Right lung (tissue), 5 donors: ENCODE measurements around the gene TRMT44. TPM values are rescaled to one million over a fixed set of nuclear protein-coding genes. Genes with fewer than 3 reads are reported as not detected.
"Not testable (repeated sequence)": the region's sequence is repeated elsewhere in the genome, so short reads cannot be mapped to it uniquely, and the experiment has no call there.

Experiments
- DNase-seq, 2 donors: peaks; one replicate each; pipeline ENCODE4 v3.0.0-alpha.2; 2013
- polyA plus RNA-seq, 5 donors: library from polyadenylated mRNA; unstranded; fragments of 120-200 nt; gene quantifications; one replicate each; pipeline versions ENCODE4 v1.2.1 to v1.2.3, GENCODE V29; 2013; ENCODE audit warnings: inconsistent platforms in 1 of 5, low replicate concordance in 1 of 5; ENCODE audit not compliant: insufficient read length in 5 of 5, insufficient read depth in 1 of 5

Gene TRMT44
- polyA plus RNA-seq, 5 donors, result 17.0 to 19.1 (median 18.3) TPM

DNA sequence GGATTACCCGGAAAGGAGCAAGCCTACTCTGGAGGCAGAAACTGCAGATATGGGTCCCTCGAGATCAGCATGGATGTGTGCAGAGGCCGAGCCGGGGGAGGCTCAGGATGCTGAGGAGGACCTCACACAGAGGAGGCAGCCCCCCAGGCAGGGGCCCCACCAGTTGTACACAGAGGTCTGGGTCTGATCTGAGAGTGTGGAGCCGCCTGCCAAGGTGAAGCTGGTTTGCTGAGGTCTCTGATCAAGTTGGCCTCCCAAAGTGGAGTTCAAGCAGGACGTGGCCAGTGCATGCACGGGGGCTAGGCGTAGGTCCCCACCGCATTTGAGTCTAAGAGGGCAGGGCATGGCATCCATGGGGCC lies 35.1 kb upstream of the TRMT44 start:
- no peak for DNase-seq

DNA sequence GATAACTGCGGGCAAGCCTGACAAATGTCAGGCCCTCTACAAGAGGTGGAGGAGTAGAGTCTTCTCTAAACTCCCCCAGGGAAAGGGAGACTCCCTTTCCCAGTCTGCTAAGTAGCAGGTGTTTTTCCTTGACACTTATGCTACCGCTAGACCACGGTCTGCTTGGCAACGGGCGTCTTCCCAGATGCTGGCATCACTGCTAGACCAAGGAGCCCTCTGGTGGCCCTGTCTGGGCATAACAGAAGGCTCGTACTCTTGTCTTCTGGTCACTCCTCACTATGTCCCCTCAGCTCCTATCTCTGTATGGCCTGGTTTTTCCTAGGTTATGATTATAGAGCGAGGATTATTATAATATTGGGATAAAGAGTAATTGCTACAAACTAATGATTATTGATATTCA lies 33.7 kb upstream of the TRMT44 start:
- DNase-seq, result not testable (repeated sequence)

DNA sequence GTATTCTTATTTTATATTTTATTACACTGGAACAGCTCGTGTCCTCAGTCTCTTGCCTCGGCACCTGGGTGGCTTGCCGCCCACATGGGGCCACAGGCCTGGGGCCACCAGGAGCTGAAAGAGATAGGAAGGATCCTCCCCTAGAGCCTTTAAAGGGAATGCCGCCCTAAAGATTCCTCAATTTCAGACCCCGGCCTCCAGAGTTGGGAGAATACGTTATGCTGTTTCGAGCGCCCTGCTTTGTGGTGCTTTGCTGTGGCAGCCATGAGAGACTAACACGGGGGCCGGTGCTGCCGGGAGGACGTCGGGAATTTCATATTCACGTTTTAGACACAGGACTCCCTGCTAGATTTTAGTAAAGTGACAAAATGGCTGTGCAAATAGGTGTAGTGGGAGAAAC lies 33.3 kb upstream of the TRMT44 start:
- no peak for DNase-seq

DNA sequence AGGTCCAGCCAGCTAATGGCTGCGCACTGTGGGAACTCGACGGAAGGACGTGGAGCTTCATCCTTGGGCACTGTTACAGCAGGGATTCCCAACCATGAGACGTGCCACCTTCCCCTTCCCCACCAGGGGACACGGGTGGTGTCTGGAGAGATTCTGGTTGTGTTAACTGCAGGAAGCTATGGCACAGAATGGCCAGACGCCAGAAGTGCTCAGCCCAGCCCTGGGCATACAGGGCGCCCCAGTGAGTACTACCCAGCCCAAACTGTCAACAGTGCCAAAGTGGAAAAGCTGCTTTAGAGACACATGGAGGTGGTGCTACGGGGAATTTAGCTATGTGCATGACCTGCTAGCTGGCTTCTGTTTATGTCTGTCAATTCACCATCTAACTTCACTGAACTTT lies 32.8 kb upstream of the TRMT44 start:
- no peak for DNase-seq

DNA sequence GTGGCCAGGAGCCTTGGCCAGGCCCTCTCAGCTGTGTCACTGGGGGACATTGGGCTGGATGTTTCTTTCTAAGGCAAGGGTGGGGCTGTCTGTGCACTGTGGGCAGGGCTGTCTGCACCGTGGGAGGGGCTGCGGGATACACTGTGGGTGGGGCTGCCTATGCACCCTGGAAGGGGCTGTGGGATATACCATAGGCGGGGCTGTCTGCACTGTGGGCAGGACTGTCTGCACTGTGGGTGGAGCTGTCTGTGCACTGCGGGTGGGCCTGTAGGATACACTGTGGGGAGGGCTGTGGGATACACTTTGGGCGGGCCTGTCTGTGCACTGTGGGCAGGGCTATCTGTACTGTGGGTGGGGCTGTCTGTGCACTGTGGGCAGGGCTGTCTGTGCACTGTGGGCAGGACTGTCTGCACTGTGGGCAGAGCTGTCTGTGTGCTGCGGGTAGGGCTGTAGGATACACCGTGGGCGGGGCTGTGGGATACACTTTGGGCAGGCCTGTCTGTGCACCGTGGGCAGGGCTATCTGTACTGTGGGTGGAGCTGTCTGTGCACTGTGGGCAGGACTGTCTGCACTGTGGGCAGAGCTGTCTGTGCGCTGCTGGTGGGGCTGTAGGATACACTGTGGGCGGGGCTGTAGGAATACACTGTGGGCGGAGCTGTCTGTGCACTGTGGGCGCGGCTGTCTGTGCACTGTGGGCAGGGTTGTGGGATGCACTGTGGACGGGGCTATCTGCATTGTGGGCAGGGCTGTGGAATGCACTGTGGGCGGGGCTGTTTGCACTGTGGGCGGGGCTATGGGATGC lies 31.1 kb upstream of the TRMT44 start:
- no peak for DNase-seq

DNA sequence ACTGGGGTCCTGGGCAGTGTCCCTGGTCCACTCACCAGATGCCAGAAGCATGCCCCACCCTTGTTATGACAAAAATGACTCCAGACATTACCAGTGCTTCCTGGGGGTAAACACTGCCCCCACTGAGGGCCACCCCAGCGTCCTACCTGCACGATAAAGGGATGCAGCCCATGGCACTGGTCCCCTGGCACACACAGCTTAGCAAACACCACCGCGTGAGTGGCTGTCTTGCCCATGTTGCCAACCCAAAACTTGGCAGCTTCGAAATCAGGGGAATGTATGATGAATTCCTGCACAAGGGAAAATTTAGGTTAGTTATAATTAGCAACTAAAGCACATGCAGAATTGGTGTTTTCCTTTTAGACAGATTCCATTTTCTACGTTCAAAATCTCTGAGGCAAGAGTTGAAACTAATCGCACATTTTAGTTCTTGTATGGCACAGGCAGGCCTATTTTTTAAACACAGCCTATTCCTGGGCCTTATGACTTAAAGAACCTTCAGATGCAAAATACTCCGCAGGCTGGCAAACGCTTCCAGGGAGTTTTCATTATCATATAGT lies 30.4 kb upstream of the TRMT44 start:
- DNase-seq, result no peak

DNA sequence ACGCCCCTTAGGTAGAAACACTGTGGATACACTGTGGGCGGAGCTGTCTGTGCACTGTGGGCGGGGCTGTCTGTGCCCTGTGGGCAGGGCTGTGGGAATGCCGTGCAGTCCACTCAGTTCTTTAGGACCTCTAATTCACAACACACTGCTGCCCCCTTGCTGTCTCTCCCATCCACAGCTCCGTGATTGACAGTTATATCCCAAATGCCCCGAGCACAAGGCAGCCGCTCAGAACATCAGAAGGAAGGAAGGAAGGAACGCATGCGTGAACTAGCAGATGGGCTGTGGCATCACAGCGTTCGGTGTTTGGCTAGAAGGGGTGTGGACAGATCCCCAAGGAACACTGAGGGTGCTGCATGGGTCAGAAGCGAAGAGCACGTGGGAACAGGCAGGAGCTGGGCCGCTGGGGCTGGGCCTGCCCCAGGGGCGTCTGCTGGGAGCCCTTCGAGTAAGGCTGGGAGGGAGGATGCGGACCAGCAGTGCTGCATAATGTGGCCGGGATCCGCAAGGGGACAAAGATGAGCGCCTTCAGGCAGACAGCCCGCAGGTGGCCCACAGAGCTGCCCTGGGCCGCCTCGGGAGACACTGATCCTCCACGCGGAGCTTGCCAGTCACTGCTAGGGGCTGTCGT lies 29.8 kb upstream of the TRMT44 start:
- peak in 1 of 2 donors; percentile 33 for DNase-seq

DNA sequence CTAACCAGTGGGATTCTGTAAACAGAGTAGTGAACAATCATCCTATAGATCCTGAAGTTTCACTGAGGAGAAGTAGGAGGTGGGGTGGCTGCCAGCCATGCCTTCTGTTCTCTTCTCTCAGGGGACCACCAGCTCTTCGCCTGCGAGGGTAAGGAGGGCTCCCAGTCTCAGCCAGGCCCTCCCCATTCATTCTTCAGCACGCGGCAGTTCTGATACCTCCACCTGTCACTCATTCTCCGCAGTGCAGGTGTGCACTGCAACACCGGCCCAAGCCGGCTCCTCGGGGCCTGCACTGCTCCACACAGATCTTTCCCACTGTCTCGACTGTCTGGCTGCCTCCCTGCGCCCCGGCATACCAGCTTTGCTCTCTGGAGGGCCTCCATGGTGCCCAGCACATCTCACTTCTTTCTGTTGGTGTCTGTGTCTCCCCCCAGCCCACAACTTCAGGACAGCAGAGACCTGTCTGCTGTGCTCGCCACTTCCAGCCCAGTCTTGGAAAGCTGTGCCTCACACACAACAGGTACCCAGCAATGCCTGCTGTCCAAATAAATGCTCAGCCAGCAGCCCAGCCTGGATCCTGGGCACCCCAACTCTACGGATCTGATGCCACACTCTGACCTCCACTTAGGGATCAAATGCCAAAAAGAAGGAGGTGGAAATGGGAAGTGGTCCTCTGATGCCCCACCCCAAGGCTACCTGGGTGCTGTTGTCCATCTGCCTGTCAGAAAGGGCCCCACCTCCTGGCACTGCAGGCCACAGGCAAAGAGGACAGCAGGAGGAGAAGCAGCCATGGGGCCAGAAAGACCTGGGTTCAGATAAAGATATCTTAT lies 29.0 kb upstream of the TRMT44 start:
- no peak for DNase-seq

DNA sequence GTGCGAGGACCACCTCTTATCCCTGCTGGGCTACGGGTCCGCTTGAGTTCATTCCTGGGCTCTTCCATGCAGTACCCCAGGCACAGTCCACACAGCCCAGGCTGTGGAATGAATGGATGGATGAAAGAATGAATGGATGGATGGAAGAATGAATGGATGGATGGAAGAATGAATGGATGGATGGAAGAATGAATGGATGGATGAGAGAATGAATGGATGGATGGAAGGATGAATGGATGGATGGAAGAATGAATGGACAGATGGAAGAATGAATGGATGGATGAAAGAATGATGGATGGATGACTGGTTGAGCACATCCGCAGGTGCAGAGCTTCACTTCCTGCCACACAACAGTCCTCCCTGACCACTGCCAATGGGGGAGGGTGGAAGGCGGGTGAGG lies 28.3 kb upstream of the TRMT44 start:
- no peak for DNase-seq

DNA sequence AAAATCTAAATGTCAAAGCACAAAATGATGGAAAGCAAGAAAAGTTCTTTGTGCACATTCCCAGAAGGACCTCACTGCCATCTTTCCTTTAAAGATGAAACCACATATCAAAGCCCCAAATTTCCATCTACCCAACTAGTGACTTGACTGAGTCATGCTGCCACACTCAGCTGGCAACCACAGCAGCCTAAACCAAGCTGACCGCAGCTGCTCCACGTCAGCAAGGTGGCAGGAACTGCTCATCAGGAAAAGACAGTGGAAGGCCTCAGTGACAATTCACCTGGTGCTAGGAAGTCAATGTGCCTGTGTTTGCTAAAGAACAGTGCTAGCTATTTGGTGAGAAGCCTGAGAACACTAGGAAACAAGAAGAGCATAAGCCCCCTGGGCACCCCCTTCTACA lies 26.2 kb upstream of the TRMT44 start:
- no peak for DNase-seq

DNA sequence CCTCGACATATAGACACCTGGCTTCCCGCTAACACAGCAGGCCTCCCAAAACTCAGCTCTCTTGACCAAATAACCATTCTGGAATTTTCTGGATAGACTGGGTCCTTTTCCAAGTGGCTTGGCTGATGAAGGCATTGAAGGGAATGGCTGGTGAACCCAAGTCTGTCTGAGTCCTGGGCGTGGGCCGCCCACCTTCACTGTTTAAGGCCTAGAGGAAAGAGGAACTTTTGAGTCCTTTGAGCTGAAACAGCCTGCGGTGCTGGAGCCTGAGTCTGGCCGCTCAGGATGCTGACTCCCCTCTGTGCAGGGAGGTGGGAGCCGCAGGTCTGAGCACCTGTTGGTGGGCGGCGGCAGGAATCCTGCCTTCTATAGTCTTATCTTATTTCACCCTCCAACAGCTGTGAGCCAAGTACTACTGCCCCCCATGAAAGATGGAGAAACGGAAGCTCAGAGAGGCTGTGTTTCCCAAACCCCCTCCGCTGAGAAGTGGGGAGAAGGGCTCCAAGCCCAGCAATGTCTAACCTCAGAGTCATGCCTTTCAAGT lies 23.4 kb upstream of the TRMT44 start:
- DNase-seq, result no peak

DNA sequence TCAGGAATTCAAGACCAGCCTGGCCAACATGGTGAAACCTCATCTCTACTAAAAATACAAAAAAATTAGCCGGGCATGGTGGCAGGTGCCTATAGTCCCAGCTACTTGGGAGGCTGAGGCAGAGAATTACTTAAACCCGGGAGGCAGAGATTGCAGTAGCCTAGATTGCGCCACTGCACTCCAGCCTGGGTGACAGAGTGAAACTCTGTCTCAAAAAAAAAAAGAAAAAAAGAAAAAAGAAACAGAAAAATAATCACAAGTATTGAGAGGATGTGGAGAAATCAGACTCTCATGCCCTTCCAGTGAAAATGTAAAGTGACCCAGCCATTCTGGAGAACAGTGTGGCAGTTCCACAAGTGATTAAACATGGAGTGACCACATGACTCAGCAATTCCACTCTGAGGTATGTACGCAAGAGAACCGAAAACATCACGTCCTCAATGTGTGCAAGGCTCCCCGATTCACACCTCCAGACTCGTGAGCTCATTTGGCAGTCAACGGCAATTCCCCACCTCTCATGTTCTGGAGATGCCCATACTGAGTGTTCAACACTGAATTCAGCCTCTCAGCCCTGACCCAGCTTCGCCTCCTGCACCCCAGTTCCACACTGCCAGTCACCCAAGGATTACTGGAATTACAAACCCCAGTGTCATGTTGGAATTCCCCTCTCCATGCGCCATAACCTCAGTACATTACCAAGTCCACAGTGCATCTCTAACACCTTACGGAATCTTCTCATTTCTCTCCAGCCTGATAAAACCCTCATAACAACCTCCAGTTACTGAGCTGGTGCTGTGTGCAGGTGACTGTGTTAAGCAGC lies 21.1 kb upstream of the TRMT44 start:
- no peak for DNase-seq

DNA sequence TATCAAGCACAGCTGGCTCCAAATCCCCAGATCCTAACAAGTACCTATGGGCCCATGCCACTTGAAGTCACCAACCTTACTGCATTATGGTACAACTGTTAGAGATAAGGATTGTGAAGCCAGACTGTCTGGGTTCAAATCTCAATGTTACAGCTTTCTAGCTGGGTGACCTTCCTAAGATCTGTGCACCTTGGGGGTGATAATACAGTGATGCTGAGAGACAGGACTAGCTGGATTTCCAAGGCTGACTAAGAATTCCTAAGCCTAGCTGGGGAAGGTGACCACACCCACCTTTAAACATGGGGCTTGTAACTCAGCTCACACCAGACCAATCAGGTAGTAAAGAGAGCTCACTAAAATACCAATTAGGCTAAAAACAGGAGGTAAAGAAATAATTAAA lies 20.4 kb upstream of the TRMT44 start:
- not testable (repeated sequence) for DNase-seq

DNA sequence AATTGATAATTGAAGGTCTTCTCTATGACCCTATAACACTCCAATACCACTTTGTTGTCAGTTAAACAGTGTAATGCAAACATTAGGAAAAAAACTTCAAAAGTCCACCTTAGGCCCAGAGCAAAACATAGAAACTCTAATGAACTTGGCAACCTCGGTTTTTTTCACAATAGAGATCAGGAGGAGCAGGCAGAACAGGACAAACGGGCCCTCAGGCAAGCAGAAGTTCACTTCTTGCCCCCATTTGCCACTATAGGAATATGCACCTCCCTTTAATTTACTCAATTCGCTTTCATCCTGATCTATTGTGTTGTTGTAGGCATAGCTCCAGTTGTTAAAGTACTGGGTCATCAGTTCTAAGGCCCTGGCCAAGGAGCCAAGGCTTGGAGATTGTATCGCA lies 18.2 kb upstream of the TRMT44 start:
- DNase-seq, result no peak

DNA sequence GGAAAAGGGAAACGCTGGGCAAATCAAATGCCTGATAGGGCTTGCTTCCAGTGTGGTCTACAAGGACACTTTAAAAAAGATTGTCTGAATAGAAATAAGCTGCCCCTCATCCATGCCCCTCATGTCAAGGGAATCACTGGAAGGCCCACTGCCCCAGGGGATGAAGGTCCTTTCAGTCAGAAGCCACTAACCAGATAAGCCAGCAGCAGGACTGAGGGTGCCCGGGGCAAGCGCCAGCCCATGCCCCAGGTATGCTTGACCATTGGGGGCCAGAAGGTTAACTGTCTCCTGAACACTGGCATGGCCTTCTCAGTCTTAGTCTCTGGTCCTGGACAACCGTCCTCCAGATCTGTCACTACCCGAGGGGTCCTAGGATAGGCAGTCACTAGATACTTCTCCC lies 17.8 kb upstream of the TRMT44 start:
- no peak for DNase-seq

DNA sequence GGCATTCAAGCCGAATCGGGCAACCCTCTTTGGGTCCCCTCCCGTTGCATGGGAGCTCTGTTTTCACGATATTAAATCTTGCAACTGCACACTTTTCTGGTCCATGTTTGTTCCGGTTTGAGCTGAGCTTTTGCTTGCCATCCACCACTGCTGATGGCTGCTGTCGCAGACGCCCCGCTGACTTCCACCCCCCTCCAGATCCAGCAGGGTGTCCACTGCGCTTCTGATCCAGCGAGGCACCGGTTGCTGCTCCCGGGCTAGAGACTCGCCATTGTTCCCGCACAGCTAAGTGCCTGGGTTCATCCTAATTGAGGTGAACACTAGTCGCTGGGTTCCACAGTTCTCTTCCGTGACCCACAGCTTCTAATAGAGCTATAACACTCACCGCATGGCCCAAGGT lies 13.3 kb upstream of the TRMT44 start:
- DNase-seq, result no peak

DNA sequence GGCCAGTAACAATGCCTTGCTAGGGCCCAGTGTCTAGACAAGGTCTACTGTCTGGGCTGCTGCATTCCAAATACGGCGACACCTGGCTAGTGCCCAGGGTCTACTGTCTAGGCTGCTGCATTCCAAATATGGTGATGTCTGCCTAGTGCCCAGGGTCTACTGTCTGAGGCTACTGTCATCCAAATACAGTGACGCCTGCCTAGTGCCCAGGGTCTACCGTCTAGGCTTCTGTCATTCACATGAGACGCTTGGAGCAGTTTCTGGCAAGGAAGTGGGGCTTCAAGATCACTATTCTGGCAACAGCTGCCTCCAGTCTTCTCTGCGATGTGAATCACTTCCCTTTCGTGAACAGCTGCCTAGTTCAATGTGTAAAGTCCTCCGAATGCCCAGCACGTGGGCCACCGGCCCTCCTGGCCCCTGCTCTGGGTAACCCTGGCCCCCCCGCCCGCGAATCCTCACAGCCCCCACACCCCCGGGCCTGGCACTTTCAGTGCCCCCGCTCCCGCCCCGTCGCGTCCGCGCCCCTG lies 12.8 kb upstream of the TRMT44 start:
- DNase-seq, result peak; percentile 49 to 63

DNA sequence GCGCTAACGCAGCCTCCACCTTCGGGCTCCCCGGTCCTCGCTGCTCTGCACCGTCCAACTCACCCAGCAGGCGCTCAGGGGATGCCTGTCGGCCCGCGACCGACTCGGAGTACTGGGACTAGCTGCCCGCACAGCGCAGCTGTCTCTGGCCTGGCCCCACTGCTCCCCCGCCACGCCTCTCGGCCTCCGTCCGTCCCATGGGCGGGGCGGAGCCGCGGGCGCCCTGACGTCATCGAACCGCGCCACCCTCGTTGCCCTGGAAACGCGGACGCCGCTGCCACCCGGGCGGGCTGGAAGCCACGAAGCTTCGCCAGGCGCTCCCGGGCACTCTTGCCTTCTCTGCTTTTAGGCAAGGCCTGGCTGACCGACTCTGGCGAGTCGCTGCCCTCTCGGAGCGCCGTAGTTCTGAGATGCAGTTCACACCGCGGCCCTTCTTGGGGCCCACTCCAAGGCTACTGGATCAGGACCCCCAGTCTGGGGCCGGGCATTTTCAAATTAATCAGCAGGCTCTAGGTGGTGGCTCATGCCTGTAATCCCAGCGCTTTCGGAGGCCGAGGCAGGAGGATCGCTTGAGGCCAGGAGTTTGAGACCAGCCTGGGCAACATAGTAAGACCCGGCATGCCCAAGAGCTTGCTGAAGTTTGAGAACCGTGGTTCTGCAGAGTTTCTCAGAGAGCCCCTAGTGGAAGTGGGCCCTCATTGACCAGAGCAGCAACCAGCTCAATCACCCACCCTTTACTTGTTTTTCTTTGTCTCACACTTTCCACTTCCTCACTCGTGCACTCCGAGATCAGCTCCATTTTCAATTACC lies 12.1 kb upstream of the TRMT44 start:
- DNase-seq, result peak; percentile 87 to 88

DNA sequence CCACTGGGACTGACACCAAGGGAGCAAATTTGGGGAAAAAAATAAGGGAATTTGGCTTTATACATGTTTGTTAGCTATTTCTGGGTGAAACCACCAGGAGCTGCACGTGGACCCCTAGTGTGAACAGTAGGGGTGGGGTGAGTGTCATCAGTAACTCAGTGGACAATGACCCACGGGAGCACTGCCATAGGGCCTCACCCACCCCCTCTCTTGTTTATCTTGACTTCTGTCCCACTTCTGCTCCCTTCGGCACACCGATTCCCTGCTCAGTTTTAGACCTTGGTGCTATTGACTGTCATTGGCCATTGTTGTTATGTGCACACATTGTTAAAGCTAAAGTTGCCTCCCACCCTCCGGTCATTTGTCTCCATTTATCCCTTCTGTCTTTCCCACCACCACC lies 9.0 kb upstream of the TRMT44 start:
- no peak for DNase-seq

DNA sequence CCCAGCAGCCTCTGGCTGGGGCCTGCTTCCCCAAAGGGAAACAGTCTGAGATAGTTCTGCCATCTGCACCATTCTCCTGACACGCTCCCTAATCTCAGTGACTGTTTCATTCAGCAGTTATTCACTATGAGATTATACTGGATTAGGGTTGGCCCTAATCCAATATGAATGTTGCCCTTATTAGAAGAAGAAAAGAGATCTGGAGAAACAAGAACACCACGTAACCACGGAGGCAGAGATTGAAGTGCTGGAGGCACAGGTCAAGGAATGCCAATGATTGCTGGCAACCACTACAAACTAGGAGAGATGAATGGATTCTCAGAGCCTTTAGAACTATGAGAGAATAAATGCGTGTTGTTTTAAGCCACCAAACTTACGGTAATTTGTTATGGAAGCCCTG lies 7.4 kb upstream of the TRMT44 start:
- DNase-seq, result no peak
